H1 (cell line): ENCODE results near the gene CAMK1G. TPM values are rescaled to one million over a fixed set of nuclear protein-coding genes. Genes with fewer than 3 reads are reported as not detected.

Experiments
- PHF8 ChIP-seq: fragments of 200-600 bp; sonication (generic); conservative IDR thresholded peaks from 2 replicates; pipeline ENCODE4 v1.7.1; 2012; ENCODE audit warnings: low read depth, mild to moderate bottlenecking, inconsistent platforms, low read length, moderate library complexity
- polyA plus RNA-seq, 7 experiments: library from polyadenylated mRNA; depleted of rRNA in 3 of 7; stranded (reverse) in 5 of 7; unstranded in 2 of 7; fragments of >200 nt in 5 of 7; fragments of 200-250 nt in 2 of 7; gene quantifications; 1 replicate in 5 of 7; 2 replicates in 1 of 7; 4 replicates in 1 of 7; pipeline versions ENCODE4 v1.2.1 to v1.2.3, GENCODE V29; 2011 to 2013; ENCODE audit warnings: missing spikeins in 2 of 7, mixed read lengths in 2 of 7
- total RNA-seq: library from RNA; stranded (reverse); fragmentation: NEBNext Ultra II Directional; extraction: Animal tissue kit (Norgen Biotek cat#: 25700); gene quantifications from 2 replicates; pipeline ENCODE4 v1.2.1, GENCODE V29; 2021

Gene CAMK1G
- total and polyA plus RNA-seq, 2 of the 8 experiments (the other 6 are each of a cell fraction or from before 2014, with no cell fraction given), result 1.00 to 1.0 TPM

GRCh38 chr1:209586221-209586740 lies 2.8 kb downstream of the CAMK1G start (continued):
- TF ChIP-seq PHF8, result no peak
